Adrenal gland (tissue), 12 donors: ENCODE data around the gene TBRG4. TPM values are rescaled to one million over a fixed set of nuclear protein-coding genes. Genes with fewer than 3 reads are reported as not detected.

Experiments
- DNase-seq, 7 donors: peaks; one replicate each; pipeline ENCODE4 v3.0.0-alpha.2; 2019 to 2020
- H3K27ac ChIP-seq, 5 donors: fragments of 200-600 bp; sonication (generic) in 4 of 5; 1 replicate in 3 of 5; 2 replicates in 2 of 5; pipeline versions ENCODE4 v1.5.1 to v1.8.0; 2016 to 2020; ENCODE audit warnings: mild to moderate bottlenecking in 1 of 5
- H3K27me3 ChIP-seq: fragments of 200-600 bp; 2 replicates; pipeline ENCODE4 v1.8.0; 2021
- H3K36me3 ChIP-seq, 2 donors: fragments of 200-600 bp; replicated peaks in 1 of 2; 1 replicate in 1 of 2; 2 replicates in 1 of 2; pipeline versions ENCODE4 v1.5.1 to v1.8.0; 2018 to 2022
- H3K4me1 ChIP-seq, 2 donors: fragments of 200-600 bp; replicated peaks in 1 of 2; 1 replicate in 1 of 2; 2 replicates in 1 of 2; pipeline versions ENCODE4 v1.5.1 to v1.8.0; 2018 to 2021
- H3K4me3 ChIP-seq, 4 donors: fragments of 200-600 bp; sonication (generic) in 3 of 4; one replicate each; pipeline ENCODE4 v1.5.1; 2016 to 2018
- H3K9me3 ChIP-seq, 3 donors: fragments of 200-600 bp; sonication (generic) in 1 of 3; replicated peaks in 1 of 3; 1 replicate in 2 of 3; 2 replicates in 1 of 3; pipeline versions ENCODE4 v1.5.1 to v1.8.0; 2016 to 2021
- CTCF ChIP-seq, 6 experiments: fragments of 450-650 bp in 4 of 6; fragments of 200-600 bp in 2 of 6; sonication (generic) in 1 of 6; IDR thresholded peaks; 1 replicate in 5 of 6; 2 replicates in 1 of 6; pipeline versions ENCODE4 v1.5.1 to v1.8.0; 2016 to 2021; ENCODE audit warnings: antibody characterized with exemption in 6 of 6, mild to moderate bottlenecking in 2 of 6, moderate library complexity in 1 of 6
- POLR2A ChIP-seq, 2 donors: fragments of 450-650 bp; IDR thresholded peaks; one replicate each; pipeline ENCODE4 v1.6.1; 2017; ENCODE audit warnings: antibody characterized with exemption in 2 of 2, mild to moderate bottlenecking in 2 of 2, moderate library complexity in 1 of 2
- WGBS, 4 donors: extraction: QIAGEN DNeasy Blood & Tissue Kit in 2 of 4; methylation state at CpG; one replicate each; pipeline versions ENCODE4 v1.1.5 to v1.1.7; 2013 to 2017; 5-methylcytosine and 5-hydroxymethylcytosine counted together
- intact Hi-C, 2 donors: fragments of 100-400 bp; cut with DNase I; formaldehyde crosslinking; loops; one replicate each; pipeline versions ENCODE4 v1.14.1 to v1.15.0; 2022 to 2023
- polyA plus RNA-seq, 3 donors: library from polyadenylated mRNA; stranded (reverse); fragments of 200-250 nt in 2 of 3; fragments of 350-450 nt in 1 of 3; fragmentation: Illumina TruSeq in 1 of 3; extraction: RNeasy Lipid Tissue Mini Kit (QIAGEN cat#74804) in 1 of 3; gene quantifications; one replicate each; pipeline ENCODE4 v1.2.3, GENCODE V29; 2013 to 2014
- total RNA-seq, 9 donors: library from RNA; depleted of rRNA in 4 of 9; stranded (reverse); fragments of >200 nt in 4 of 9; fragments of 120-200 nt in 1 of 9; fragmentation: NEBNext Ultra II Directional in 1 of 9; extraction: Animal tissue kit (Norgen Biotek cat#: 25700) in 1 of 9; gene quantifications; one replicate each; pipeline versions ENCODE4 v1.1.0 to v1.2.4, GENCODE V29; 2013 to 2023
- donor health status: healthy with polysubstance abuse.
- donor health status: Bipolar disorder and iron deficiency.
- donor health status: DM: yes; HTN: yes; CAD: no.
- donor health status: DM: no; HTN: no; CAD: no.
- donor health status: DM: no; HTN: no; CAD: no.
- donor health status: DM: yes; HTN: yes; CAD: no.

TBRG4 gene
- total and polyA plus RNA-seq, 12 donors, result 41.4 to 85.8 (median 58.0) TPM

GRCh38 chr7:45149606-45150005, 38.1 kb upstream of the TBRG4 start:
- TF ChIP-seq CTCF (IDR thresholded peaks at IDR 0.05), result no peak
- no peak for TF ChIP-seq POLR2A (IDR thresholded peaks at IDR 0.05)
- Histone ChIP-seq H3K27me3 (peaks cover 13% of the 10 kb centered on the region), H3K36me3 (no peaks in the 10 kb centered on the region), H3K4me3 (no peak overlapping the region), H3K9me3 (no peaks in the 10 kb centered on the region), H3K27ac (no peak overlapping the region), H3K4me1 (no peaks in the 10 kb centered on the region)
- 58 to 79% (median 71%) methylated on average over 4 to 5 of the region's 5 CpGs for WGBS, 4 donors
- intact Hi-C loops, result loop anchor here (10.0 kb wide), 2 partner anchors 505 to 715 kb away; no protein-coding TSS in a partner anchor
- no peak for DNase-seq

GRCh38 chr7:45148653-45148973, 37.1 kb upstream of the TBRG4 start:
- DNase-seq, result peak in 1 of 7 donors; percentile 3
- Histone ChIP-seq H3K9me3 (no peaks in the 10 kb centered on the region), H3K4me1 (no peaks in the 10 kb centered on the region), H3K4me3 (no peak overlapping the region), H3K36me3 (no peaks in the 10 kb centered on the region), H3K27me3 (peaks cover 13% of the 10 kb centered on the region), H3K27ac (no peak overlapping the region)
- TF ChIP-seq POLR2A (IDR thresholded peaks at IDR 0.05), result no peak
- no peak for TF ChIP-seq CTCF (IDR thresholded peaks at IDR 0.05)
- 77 to 82% (median 81%) methylated on average over 10 of the region's 10 CpGs for WGBS, 4 donors
- intact Hi-C loops, result no loop called here

GRCh38 chr7:45147858-45148652, 36.6 kb upstream of the TBRG4 start:
- DNase-seq, result peak in 1 of 7 donors; percentile 5
- Histone ChIP-seq H3K27me3 (peaks cover 13% of the 10 kb centered on the region), H3K27ac (no peak overlapping the region), H3K4me1 (no peaks in the 10 kb centered on the region), H3K36me3 (no peaks in the 10 kb centered on the region), H3K4me3 (no peak overlapping the region), H3K9me3 (no peaks in the 10 kb centered on the region)
- TF ChIP-seq POLR2A (IDR thresholded peaks at IDR 0.05), result no peak
- no peak for TF ChIP-seq CTCF (IDR thresholded peaks at IDR 0.05)
- intact Hi-C loops, result no loop called here
- WGBS, 4 donors, result 59 to 67% (median 60%) methylated on average over 17 to 32 of the region's 32 CpGs

- Histone ChIP-seq H3K27me3 (peaks cover 13% of the 10 kb centered on the region), H3K36me3 (no peaks in the 10 kb centered on the region), H3K4me1 (no peaks in the 10 kb centered on the region), H3K4me3 (no peak overlapping the region), H3K9me3 (no peaks in the 10 kb centered on the region), H3K27ac (no peak overlapping the region)
- intact Hi-C loops, result no loop called here
- 73 to 83% (median 81%) methylated on average over 18 to 19 of the region's 19 CpGs for WGBS, 4 donors
- TF ChIP-seq POLR2A (IDR thresholded peaks at IDR 0.05) (no peak), CTCF (IDR thresholded peaks at IDR 0.05) (no peak)
- peak in 1 of 7 donors; percentile 13 for DNase-seq
Measured at GRCh38 chr7:45146531-45147379, 35.3 kb upstream of the TBRG4 start.
